NCI-H128 (cell line): ENCODE data around the gene NT5M.
"Not testable (repeated sequence)": the region's sequence is repeated elsewhere in the genome, so short reads cannot be mapped to it uniquely, and the experiment has no call there.

Source experiments
- DNase-seq: peaks from one replicate; lab custom pipeline; 2025; ENCODE audit not compliant: unreplicated experiment; lab: John Stamatoyannopoulos, UW

The NT5M gene

DNA sequence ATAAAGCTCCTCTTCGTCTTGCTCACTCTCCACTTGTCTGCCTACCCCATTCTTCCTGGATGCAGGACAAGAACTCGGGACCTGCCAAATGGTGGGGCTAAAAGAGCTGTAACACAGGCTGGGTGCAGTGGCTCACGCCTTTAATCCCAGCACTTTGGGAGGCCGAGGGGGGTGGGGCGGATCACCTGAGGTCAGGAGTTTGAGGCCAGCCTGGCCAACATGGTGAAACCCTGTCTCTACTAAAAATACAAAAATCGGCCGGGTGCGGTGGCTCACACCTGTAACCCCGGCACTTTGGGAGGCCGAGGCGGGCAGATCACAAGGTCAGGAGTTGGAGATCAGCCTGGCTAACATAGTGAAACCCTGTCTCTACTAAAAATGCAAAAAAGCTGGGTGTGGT lies 1.5 kb upstream of the NT5M start:
- DNase-seq: not testable (repeated sequence)

GRCh38 chr17:17303847-17304490 lies 796 bp downstream of the NT5M start:
- no peak for DNase-seq

- DNase-seq: no peak
Measured at GRCh38 chr17:17304521-17304985, 1.4 kb downstream of the NT5M start.

DNA sequence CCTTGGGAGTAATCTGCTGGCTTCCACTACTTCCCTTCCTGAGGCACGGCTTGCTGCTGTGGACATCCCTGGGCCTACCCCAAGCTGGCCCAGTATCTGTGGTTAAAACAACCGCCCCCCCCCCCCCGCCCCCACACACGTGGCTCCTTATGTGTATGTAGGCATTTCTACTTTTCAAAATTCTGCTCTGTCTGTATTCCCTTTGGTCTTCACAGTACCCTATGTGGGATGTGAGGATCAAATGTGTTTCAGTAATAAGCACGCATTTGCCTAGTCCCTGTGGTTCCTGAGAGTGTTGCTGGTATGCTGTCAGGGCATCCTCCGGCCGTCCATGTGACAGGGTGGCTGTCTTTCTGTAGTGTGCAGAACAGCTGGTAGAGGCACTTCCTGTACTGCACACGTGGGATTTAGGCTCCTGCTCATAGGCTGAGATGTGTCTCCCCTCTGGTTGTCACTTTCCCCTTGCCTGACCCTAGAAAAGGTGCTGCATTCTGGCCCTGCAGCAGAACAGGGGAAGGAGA lies 2.2 kb downstream of the NT5M start:
- no peak for DNase-seq

- no peak for DNase-seq
Measured at GRCh38 chr17:17309356-17309755, 6.2 kb downstream of the NT5M start.

GRCh38 chr17:17313350-17313991 lies 10.3 kb downstream of the NT5M start:
- no peak for DNase-seq

DNA sequence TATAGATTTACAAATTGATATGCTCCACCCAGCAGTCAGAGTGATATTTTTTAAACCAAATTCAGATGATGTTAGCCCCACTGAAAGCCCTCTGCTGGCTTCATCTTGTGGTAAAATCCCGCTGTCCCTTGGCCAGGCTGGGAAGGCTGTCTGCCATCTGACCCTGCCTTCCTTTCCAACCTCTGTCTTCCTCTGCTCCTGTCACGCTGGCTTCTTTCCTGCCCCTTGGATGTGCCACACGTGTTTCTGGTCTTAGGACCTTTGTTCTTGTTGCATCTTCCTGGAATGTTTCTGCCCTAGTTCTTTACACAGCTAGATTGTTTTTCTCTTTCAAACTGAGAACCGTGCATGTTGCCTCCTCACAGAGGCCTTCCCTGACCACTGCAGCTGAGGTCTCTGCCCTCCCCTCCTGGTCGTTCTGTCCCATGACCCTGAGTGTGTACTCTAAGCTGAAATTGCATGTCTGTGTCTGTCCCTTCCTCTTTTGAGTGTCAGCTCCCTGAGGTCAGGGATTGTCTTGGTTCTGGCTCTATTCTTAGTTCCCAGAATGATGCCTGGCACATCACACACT lies 11.4 kb downstream of the NT5M start:
- no peak for DNase-seq

DNA sequence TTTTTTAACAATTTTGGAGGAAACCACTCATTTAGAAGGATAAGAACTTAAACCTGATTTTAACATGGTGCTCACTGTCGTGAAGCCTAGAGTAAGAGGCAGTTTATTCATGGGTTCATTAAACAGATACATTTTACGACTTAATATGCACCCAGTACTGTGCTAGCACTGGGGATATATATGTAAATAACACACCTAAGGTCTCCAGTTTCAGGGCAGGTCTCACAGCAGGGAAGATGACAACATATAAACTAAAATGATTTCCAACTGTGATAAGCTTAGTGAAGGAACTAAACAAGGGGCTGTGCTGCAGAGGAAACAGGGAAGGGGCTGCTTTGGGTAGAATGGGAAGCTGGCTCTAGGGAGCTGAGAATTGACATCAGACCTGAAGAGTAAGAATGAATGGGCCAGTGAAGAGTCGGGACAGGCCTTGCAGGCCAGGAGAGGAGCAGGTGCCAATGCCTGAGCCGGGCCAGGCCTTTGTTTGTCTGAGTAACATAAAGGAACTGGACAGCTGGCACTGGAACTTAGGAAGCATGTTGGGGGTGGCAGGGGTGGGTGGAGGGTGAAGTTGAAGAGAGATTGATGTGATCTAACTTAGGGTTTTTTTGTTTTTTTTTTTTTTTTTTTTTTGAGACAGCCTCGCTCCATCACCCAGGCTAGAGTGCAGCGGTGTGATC lies 12.1 kb downstream of the NT5M start:
- DNase-seq: no peak

DNA sequence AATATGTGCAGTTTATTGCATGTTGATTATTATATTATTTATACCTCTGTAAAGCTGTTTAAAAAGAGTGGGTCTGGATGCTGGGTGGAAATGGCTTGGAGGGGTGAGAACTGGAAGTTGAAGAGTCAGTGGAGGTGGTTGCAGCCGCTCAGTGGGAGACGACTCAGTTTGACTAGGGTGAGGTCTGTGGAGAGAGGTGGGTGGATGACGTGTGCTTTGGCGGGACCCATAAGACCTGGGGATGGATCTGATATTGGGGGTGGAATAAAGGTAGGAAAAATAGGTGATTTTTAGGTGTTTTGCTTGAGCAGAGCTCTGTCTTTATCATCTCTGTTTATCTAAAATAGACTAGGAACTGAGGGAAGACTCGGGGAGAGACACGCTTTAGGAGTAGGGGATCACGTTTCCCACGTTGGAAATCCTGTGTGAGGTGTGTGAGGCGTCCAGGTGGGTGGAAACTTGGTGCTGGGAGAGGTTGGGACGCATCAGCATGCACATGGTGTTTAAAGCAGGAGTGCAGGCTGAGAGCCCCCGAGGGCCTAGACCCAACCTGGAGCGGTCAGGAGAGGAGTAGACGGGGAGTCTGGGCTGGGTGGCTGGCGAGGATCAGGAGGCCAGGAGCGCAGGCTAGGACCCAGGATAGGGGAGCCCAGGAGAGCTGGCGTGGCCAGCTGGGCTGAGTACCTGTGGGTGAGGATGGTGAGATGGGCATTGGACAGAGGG lies 17.2 kb downstream of the NT5M start:
- DNase-seq: no peak

GRCh38 chr17:17320911-17321220 lies 17.7 kb downstream of the NT5M start:
- no peak for DNase-seq

DNA sequence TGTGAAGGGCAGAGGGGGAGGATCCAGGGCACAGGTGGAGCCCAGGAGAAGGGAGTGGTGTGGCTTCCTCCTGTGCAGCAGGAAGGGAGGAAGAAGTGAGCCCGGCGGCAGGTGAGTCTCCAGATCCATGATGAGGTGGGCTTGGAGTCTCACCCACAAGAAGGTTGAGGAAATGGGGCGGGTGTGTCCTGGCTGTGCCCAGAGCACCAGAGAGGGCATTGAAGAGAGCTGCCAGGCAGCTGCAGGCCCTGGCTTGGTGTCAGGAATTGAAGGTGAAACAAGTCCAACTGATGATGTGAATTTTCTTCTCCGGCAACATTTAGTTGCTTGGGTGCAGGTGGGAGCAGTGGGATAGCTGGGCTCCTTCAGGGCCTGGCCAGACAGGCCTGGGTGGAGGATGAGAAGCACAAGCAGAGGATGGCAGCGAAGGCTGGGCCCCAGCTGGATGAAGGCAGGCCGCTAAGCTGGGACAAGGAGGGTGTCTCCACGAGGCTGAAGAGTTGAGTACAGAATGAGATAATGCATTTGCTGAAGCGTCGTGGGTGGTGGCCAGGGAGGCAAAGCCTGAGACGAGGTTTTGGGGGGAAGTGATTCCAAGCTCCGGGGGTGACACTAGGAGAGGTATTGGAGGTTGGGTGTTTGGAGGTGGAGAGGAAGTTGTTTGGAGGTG lies 18.3 kb downstream of the NT5M start:
- DNase-seq: no peak

- DNase-seq: no peak
Measured at GRCh38 chr17:17322516-17323510, 19.6 kb downstream of the NT5M start.

- no peak for DNase-seq
Measured at GRCh38 chr17:17324616-17325015, 21.4 kb downstream of the NT5M start.

GRCh38 chr17:17325228-17325627 lies 22.1 kb downstream of the NT5M start:
- no peak for DNase-seq

DNA sequence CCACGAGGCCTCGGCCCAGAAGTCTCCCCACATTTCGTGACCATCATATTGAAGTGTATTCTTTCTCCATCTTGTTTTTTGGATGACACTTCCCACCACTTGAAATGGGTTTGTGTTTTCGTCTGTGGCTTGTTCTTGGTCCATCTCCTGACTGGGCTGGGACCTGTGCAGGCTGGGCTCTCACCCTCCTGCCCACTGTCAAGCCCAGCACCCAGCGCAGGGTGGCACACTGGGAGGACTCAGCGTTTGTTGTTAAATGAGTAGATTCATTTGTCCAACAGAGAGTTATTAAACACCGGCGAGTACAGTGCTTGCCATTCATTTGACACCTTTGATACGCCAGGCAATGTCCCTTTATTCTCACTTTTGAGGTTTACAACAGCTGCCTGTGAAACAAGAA lies 22.6 kb downstream of the NT5M start:
- no peak for DNase-seq

- no peak for DNase-seq
Measured at GRCh38 chr17:17326275-17326875, 23.2 kb downstream of the NT5M start.

DNA sequence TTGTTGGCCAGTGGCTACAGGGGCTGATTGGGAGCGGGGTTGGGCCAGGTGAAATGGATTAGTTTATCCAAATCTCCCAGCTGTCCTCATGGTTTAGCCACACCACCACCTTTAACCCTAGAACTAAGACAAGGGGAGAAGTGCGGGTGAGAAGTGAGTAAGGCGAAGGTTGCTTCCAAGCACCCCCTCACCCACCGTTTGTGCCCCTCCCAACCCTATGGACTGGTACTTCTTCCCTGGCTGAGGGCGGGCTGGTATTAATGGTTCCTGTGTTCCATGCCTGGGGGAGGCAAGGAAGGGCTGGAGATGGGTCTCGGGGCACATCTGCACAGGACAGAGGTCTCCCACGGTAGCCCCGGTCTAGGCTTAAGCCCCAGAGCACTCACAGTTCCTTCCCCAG lies 25.1 kb downstream of the NT5M start:
- DNase-seq: no peak

DNA sequence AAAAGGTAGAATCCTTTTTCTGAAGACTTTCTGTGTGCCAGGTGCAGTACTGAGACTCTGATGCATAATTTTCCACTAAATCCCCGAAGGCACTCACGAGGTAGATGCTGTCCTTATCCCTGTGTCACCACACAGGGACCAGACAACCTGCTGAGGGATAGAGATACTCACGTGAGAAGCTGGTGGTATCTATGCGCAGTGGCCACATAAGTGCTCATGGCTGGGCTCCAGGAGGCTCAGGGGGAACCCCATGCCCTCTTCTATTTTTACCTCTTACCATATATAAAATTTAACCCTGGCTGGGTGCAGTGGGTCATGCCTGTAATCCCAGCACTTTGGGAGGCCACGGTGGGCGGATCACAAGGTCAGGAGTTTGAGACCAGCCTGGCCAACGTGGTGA lies 38.3 kb downstream of the NT5M start:
- DNase-seq: no peak
